SU-DHL-6 (cell line): Measurements from ENCODE around the gene EBI3.

ENCODE experiments used
- CTCF ChIP-seq: fragments of 200-600 bp; sonication (generic); IDR thresholded peaks from one replicate; pipeline ENCODE4 v1.5.1; 2017; ENCODE audit warnings: antibody characterized with exemption, mild to moderate bottlenecking, low read length, moderate library complexity; ENCODE audit not compliant: insufficient read depth, poor library complexity, severe bottlenecking
- EZH2phosphoT487 ChIP-seq: fragments of 200-600 bp; sonication (generic), shearing (Covaris generic); conservative IDR thresholded peaks from 2 replicates; pipeline ENCODE4 v1.6.1; 2018; ENCODE audit warnings: mild to moderate bottlenecking, antibody characterized with exemption, low read length, moderate library complexity, mixed read lengths

- TF ChIP-seq CTCF (no peak), EZH2phosphoT487 (no peak)
Measured at GRCh38 chr19:4189641-4190040, 39.7 kb upstream of the EBI3 start.
